GM12892 (cell line): ENCODE data around the gene SFXN4.

Experiments used
- POLR2A ChIP-seq: IDR thresholded peaks from 2 replicates; pipeline ENCODE4 v1.6.1; 2011; ENCODE audit warnings: low read depth, low read length, control low read depth
- POLR2AphosphoS5 ChIP-seq: IDR thresholded peaks from 2 replicates; pipeline ENCODE4 v1.6.1; 2011; ENCODE audit warnings: low read depth, low read length, control low read depth
- TAF1 ChIP-seq: IDR thresholded peaks from 2 replicates; pipeline ENCODE4 v1.6.1; 2011; ENCODE audit warnings: low read depth, mild to moderate bottlenecking, control low read depth, low read length, borderline replicate concordance

DNA sequence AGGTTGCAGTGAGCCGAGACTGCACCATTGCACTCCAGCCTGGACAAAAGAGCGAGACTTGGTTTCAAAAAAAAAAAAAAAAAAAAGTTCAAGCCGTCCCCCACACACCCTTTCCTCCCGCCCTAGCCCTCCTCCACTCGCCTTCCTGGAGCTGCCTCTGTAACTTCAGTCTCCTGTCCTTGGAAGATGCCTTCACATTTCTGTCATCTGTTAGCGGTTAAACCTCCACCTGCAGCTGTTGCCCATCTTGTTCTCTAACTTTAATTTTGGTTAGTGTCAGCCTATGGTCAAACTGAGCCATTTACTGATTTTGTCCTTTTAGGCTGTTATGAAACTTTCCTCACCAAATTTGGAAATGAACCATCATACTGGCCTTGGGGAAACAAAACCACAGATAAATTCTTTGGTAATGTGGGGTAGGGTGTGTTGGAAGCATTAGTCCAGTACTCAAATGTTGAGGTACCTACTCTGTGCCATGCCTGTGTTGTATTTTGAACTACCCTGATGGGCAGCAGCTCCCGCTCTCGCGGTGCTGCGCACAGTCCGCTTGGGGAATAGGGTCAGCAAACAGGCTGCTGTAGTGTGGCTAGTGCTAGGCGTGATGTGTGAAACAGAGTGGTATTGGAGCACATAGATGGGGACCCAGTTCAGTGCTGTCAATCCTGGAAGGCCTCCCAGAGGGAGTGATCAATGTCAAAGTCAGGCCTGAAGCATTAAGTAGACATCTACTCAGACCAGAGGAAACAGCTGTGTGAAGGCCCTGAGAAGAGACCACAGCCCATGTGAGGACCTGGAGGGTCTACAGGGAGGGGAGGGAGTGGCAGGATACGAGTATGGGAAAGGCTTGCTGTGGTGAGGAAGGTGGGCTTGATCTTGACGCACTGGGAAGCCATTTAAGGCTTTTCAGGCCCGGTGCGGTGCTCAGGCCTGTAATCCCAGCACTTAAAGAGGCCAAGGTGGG lies 26.9 kb downstream of the SFXN4 start:
- TF ChIP-seq POLR2AphosphoS5 (no peak), POLR2A (peak; percentile 35; the same call in 1 of the 2 replicates), TAF1 (no peak)
